GM18861 (cell line): ENCODE data around the gene STKLD1.
"Not testable (repeated sequence)": the region's sequence is repeated elsewhere in the genome, so short reads cannot be mapped to it uniquely, and the experiment has no call there.

Source experiments
- ATAC-seq: cut with Tn5 transposase; IDR thresholded peaks from one replicate; pipeline ENCODE4 v1.9.1; 2021; ENCODE audit not compliant: unreplicated experiment

STKLD1 gene

DNA sequence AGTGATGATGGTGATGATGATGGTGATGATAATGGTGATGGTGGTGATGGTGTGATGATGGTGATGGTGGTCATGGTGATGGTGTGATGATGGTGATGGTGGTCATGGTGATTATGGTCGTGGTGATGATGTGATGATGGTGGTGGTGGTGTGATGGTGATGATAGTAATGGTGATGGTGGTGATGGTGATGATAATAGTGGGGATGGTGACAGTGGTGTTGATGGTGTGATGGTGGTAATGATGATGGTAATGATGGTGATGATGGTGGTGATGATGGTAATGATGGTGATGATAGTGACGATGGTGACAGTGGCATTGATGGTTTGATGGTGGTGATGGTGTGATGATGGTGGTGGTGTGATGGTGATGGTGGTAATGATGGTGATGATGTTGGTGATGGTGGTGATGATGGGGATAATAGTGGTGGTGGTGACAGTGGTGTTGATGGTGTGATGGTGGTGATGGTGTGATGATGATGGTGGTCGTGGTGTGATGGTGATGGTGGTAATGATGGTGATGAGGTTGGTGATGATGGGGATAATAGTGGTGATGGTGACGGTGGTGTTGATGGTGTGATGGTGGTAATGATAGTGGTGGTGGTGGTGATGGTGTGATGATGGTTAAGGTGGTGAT lies 6.5 kb downstream of the STKLD1 start:
- no peak for ATAC-seq

DNA sequence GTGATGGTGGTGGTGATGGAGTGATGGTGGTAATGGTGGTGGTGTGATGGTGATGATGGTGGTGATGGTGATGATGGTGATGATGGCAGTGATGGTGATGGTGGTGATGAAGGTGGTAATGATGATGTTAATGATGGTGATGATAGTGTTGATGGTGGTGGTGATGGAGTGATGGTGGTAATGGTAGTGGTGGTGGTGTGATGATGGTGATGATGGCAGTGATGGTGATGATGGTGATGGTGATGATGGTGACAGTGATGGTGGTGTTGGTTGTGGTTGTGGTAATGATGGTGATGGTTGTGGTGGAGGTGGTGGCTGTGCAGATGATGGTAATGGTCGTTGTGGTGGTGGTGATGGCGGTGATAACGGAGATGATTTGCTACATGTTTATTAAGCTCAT lies 7.3 kb downstream of the STKLD1 start:
- no peak for ATAC-seq

DNA sequence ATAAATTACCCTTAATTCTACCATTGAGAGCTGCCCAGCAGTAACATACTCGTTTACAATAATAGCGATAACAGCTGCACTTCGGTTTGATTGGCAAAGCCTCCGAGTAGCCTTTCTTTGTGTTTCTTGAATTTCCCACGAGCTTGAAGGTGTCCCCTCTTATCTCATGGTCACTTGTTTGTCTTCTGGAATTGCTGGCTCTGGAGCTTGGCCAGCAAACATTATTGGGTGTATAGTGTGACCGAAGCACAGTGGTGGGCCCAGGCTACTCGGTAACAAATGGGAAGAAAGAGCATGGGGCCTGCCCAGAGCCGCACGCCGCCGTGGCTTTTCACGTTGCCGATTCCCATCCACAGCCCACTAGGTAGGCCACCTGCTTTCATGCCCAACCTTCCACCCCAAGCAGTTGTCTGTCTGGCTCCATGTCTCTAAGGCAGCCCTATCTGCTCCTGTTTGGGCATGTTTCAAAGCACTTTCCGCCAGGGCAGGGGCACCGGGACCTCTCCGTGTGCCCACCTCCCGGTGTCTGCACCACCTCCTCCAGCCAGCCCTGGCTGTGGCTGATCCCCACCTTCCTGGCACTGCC lies 8.7 kb downstream of the STKLD1 start:
- no peak for ATAC-seq

DNA sequence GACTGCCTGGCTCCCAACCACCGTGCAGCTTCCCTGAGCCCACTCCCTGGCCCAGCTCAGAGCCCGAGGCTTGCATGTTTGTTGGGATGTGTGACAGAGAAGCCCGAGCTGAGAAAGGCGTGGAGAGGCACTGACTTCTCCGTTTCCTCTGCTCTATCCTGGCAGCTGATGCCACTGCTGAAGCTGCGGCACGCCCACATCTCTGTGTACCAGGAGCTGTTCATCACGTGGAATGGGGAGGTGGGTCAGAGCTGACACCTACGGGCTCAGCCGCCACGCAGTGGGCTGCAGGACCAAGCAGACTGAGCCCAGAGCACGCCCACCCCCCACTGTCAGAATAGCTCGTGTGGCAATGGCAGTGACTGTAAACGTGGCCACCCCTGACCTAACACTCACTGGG lies 9.3 kb downstream of the STKLD1 start:
- ATAC-seq: no peak

DNA sequence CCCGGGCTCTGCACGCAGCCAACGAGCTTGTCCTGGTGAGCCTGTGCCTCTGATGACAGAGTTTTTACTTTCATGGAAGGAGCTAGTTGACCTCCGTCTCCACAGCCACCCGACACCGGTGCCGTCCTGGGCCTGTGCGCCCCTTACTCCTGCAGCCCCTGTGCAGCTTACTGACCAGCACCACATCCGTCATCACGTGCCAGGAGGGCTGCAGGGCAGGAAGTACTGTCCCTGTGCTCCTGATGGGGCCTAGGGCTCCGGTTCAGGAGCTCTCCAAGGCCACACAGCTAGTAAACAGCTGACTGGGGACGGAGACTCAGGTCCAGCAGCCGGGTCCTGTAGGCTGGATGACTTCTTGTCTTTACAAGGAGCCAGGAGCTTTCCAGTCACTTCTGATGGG lies 10.2 kb downstream of the STKLD1 start:
- ATAC-seq: no peak

DNA sequence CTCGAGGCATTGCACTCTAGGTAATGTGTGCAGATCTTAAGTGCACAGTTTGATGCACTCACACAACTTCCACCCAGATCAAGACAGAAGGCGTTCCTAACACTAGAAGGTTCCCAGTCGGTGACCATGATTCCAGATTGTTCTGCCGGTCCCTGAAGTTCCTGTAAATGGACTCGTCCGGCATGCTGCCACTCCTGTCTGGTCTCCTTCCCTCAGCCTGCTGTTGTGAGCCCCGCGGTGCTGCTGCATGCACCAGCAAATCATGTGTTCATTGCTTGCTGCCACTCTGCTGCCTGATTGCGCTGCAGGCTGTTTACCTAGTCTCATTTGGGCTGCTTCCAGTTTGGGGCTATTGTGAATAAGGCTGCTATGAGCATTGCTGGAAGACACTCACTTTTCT lies 11.5 kb downstream of the STKLD1 start:
- ATAC-seq: no peak

DNA sequence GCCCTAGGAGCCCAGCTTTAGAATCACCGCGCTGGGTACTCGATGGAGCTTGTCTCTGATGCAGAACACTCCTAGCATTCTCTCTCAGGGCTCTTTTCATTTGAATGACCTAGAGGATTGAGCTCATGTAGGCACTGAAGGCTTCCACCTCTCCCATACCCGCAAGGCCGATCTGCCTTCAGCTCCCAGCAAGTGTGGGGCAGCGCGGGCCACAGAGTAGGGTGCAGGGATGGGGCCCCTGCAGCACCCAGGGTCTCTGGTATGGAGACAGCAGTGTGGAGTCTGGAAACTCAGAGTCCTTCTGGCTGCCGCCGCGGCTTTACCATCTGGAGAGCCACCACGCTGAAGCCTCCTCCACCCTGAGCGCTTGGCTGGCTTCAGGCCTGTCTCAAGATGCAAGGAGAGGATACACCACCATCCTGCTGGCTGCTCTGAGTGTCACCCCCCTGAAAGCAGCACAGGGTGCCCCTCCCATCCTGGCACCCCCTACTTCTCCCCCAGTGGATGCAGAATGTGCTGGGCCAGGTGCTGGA lies 12.9 kb downstream of the STKLD1 start:
- ATAC-seq: no peak

DNA sequence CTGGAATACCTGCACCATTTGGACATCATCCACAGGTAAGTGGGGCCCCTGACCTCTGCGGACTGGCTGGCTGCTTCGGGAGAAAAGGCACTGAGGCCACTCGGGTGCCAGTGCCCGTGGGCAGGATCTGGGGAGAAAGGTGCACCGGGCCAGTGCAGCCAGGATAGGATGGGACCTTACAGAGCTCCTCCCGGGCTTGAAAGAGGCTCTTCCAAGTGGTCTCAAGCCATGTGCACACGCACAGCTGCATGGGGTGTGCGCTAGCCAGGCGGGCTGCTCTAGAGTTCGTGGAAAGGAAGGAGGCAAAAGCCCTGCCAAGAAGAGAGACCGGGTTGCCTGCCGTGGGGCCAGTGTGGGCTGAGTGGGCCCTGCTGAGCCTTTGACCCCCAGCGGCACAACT lies 13.4 kb downstream of the STKLD1 start:
- no peak for ATAC-seq

DNA sequence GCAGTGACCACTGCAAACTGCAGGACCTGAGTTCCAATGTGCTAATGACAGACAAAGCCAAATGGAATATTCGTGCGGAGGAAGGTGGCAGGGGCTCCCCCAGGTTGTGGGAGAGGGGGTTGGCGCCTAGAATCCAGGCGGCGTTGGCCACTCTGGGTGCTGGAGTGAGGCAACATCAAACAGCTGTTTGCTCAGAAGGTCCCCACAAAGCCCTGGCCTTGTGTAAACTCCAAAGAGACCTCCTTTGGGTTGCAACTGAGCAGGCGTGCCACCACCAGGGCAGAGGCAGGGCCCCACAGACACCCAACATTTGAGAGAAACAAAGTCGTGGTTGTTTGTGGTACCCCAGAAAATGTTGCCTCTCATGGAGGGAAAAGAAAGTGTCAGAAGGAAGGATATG lies 14.5 kb downstream of the STKLD1 start:
- no peak for ATAC-seq

DNA sequence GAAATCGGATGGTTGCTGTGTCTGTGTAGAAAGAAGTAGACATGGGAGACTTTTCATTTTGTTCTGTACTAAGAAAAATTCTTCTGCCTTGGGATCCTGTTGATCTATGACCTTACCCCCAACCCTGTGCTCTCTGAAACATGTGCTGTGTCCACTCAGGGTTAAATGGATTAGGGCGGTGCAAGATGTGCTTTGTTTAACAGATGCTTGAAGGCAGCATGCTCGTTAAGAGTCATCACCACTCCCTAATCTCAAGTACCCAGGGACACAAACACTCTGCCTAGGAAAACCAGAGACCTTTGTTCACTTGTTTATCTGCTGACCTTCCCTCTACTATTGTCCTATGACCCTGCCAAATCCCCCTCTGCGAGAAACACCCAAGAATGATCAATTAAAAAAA lies 15.3 kb downstream of the STKLD1 start:
- not testable (repeated sequence) for ATAC-seq

DNA sequence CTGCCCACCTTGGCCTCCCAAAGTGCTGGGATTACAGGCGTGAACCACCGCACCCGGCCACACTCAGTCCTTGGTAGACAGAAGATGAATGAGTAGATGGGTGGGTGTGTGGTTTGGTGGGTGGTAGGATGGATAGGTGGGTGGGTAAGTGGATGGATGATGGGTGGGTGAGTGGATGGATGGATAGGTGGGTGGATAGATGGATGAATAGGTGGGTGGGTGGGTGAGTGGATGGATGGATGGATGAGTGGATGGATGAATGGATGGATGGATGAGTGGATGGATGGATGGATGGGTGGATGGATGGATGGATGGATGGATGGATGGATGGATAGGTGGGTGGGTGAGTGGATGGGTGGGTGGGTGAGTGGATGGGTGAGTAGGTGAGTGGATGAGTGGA lies 16.1 kb downstream of the STKLD1 start:
- not testable (repeated sequence) for ATAC-seq

DNA sequence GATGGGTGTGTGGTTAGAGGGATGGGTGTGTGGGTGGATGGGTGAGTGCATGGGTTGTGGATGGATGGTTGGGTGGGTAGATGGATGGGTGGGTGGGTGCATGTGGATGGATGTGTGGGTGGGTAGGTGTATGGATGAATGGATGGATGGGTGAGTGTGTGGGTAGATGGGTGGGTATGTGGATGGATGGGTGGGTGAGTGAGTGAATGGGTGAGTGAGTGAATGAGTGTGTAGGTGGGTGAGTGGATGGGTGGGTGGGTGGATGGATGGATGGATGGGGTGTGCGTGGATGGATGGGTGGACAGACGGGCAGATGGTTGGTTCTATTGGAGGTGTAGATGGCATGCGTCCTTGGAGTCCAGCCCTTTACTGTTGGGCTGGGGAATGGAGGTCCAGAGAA lies 17.2 kb downstream of the STKLD1 start:
- no peak for ATAC-seq

DNA sequence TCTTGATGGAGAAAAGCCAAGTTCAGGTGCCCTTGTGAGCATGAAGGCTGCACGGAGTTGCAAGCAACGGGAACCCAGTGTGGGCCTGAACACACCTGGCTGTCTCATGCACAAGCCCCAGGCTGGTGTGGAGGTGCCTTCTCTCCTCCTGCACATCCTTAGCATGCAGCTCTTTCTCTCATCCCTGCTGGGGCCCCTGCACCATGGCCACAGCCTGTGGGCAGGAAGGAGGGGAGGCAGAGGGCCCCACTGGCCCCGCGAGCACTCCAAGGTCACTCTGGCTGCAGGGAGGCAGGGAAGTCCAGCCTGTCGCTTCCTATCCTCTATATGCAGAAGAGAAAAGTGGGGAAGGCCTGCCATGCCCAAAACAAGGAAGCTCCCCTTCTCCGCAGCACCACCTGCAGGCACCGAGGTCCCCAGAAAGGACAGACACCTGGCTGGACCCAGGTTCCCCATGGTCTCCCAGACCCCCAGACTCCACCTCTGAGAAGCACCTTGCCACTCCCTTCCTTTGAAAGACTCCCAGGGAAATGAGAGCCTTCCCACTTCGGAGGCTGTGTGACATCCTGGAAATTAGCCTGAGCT lies 18.6 kb downstream of the STKLD1 start:
- ATAC-seq: no peak

DNA sequence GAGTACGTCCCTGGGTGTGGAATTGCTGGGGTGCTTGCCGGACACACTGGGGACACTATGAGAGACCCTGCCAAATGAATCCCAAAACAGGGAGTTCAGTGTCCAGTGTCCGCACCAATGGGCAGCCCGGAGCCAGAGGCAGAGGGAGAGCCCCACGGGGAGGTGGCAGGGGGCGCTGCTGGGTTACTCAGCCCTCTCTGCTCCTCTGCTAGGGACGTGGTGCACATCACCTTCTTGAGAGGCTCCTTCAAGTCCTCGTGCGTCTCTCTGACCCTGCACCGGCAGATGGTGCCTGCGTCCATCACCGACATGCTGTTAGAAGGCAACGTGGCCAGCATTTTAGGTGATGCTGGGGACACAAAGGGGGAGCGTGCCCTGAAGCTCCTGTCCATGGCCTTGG lies 20.8 kb downstream of the STKLD1 start:
- ATAC-seq: no peak

DNA sequence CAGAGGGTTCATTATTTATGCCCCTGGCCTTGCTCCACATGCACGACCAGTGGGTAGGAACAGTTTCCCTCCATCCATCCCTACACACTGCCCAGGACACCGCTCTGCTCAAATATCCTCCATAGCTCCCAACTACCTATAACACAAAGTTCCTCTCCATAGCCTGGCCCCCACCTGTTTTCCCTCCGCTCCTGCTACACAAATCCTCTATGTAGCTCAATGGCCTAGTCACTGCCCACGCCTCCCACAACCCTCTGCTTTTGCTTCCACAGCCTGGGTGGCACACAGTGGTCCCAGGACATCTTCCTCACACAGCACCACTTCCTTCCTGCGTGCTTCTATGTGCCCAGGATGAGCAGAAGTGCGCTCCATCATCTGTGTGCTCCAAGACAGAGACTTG lies 21.2 kb downstream of the STKLD1 start:
- ATAC-seq: no peak

DNA sequence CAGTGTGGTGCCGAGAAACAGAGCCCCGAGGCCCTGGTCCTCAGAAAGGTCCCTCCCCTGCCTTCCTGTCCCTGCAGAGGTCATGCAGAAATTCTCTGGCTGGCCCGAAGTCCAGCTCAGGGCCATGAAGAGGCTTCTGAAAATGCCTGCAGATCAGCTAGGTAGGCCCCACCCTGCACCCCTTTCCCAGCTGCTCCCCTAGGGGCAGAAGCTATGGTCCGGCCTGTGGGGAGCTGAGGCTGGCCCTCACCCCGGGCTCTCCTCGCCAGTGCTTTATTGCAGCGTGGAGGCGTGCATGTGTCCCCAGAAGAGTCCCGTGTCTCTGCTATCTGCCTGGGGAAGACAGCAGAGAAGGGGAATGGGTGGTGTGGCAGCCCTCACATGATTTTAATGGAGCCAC lies 21.7 kb downstream of the STKLD1 start:
- no peak for ATAC-seq

DNA sequence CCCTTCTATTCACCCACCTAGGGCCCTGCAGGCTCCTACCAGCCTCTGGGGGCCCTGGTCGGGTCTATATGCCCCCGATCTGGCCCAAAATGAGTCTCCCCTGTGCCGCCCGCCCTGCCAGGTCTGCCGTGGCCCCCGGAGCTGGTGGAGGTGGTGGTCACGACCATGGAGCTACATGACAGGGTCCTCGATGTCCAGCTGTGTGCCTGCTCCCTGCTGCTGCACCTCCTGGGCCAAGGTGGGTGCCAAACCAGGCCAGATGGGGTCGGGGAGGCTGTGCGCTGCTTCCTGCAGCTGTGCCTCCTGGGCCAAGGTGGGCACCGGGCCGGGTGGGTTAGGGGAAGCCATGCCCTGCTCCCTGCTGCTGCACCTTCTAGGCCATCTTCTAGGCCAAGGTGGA lies 24.1 kb downstream of the STKLD1 start:
- no peak for ATAC-seq

DNA sequence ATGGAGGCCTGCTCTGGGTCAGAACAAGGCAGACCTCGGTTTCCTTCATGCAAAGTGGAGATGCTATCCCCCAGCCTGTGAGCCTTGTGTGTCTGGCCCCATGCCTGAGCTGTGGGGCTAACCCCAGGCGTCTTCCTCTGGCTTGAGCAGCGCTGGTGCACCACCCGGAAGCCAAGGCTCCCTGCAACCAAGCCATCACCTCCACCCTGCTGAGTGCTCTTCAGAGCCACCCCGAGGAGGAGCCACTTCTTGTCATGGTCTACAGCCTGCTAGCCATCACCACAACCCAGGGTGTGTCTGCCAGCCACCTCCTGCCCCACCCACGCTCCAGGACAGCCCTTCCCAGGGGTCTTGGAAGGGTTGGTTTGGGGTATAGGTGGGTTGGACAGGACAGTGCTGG lies 25.4 kb downstream of the STKLD1 start:
- ATAC-seq: no peak

DNA sequence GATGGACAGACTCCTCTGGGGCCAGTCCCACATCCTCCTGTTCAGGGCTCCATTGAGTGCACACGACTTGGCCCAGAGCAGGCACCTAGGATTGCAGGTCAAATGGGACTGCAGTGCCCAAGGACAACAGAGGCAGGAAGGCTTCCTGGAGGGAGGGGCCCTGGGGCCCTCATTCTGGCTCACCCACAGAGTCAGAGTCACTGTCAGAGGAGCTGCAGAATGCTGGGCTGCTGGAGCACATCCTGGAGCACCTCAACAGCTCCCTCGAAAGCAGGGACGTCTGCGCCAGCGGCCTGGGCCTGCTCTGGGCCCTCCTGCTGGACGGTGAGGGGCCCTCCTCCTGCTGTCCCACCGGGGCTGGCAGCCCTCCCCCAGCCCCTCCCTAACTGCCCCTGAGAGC lies 26.5 kb downstream of the STKLD1 start:
- no peak for ATAC-seq

DNA sequence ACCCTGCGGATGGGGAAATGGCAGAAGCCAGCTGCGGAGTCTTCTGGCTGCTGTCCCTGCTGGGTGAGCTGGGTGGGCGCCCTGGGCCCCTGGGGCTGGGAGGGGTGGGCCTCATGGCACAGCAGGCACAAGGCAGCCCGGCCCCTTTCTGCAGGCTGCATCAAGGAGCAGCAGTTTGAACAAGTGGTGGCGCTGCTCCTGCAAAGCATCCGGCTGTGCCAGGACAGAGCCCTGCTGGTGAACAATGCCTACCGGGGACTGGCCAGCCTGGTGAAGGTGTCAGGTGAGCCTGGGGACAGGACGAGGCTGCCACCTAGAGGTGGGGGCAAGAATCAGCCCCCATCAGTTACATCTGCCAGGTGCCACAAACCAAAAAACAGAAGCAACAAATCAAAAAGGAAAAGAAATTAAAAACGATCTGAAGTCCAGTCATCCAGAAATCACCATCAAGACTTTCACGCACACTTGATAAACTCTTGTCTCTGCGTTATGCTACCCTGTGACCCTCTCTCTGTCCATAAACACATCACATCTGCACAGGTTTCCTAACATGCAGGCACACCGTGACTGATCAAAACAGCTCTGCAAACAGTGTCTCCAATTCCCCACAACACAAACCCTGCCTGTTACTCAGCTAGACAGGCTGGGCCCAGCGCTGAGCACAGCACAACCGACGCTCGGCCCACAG lies 27.7 kb downstream of the STKLD1 start:
- ATAC-seq: no peak

DNA sequence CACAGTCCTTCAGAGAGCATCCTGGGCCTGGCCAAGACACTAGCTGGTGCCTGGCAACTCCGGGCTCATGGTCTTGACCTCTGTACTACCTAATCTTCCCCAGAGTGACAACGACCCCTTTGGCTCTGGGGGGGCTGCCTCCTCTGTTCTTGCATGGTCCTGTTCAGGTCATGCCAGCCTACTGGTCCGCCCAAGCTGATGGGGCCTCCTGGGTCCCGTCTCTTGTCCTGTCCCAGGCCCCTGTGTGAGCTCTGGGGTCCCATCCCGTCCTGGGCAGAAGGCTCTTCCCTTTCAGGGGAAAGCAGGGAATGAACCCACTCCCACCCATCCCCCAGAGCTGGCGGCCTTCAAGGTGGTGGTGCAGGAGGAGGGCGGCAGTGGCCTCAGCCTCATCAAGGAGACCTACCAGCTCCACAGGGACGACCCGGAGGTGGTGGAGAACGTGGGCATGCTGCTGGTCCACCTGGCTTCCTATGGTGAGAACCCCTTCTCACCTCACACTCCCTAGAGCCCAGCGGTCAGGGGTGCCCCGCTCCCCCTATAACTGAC lies 28.4 kb downstream of the STKLD1 start:
- ATAC-seq: no peak
